T-helper 17 cell (primary cell): ENCODE measurements around the gene PPP1R9A. TPM values are rescaled to one million over a fixed set of nuclear protein-coding genes. Genes with fewer than 3 reads are reported as not detected.

Experiments used
- ATAC-seq: fragments of 150-1000 bp; cut with Tn5 transposase; 2 replicates; pipeline ENCODE4 v1.10.0; 2021; ENCODE audit warnings: mild to moderate bottlenecking, moderate library complexity
- DNase-seq, 3 donors: peaks; one replicate each; pipeline versions ENCODE4 v3.0.0 to v3.0.0-alpha.2; 2020 to 2021
- H3K9me3 ChIP-seq: one replicate; pipeline ENCODE4 v1.7.0; 2013; ENCODE audit warnings: low read length, mild to moderate bottlenecking; ENCODE audit not compliant: control insufficient read depth, poor library complexity, severe bottlenecking
- H3K27ac Mint-ChIP-seq: one replicate; pipeline ENCODE4 v1.8.0; 2022; ENCODE audit warnings: mild to moderate bottlenecking, moderate library complexity, mixed read lengths
- H3K27me3 Mint-ChIP-seq: one replicate; pipeline ENCODE4 v1.8.0; 2022; ENCODE audit warnings: mixed read lengths
- H3K36me3 Mint-ChIP-seq: one replicate; pipeline ENCODE4 v1.8.0; 2022; ENCODE audit warnings: low read depth, mixed read lengths
- H3K4me1 Mint-ChIP-seq: one replicate; pipeline ENCODE4 v1.8.0; 2022; ENCODE audit warnings: mild to moderate bottlenecking, mixed read lengths
- H3K4me3 Mint-ChIP-seq: one replicate; pipeline ENCODE4 v1.8.0; 2022; ENCODE audit warnings: mild to moderate bottlenecking, moderate library complexity, mixed read lengths
- total RNA-seq, 4 donors: library from RNA in 2 of 4; stranded (reverse) in 2 of 4; gene quantifications; one replicate each; pipeline ENCODE4 v1.2.3 and lab custom pipeline; 2022 to 2026

Gene PPP1R9A
- total RNA-seq, 2 donors from 2014 or later, result 0.02 to 0.08 TPM

- H3K9me3 ChIP-seq, result no peaks in the 10 kb centered on the region
- no peak for DNase-seq
- Mint-ChIP-seq H3K4me3 (no peak overlapping the region), H3K27me3 (peaks cover 6% of the 10 kb centered on the region), H3K36me3 (no peaks in the 10 kb centered on the region), H3K27ac (no peak overlapping the region), H3K4me1 (no peaks in the 10 kb centered on the region)
- ATAC-seq, result no peak
Observed at GRCh38 chr7:95199779-95200558, 292.6 kb downstream of the PPP1R9A start.

GRCh38 chr7:95200741-95201140 lies 293.3 kb downstream of the PPP1R9A start:
- Mint-ChIP-seq H3K4me1 (peaks cover 2% of the 10 kb centered on the region), H3K36me3 (no peaks in the 10 kb centered on the region), H3K4me3 (no peak overlapping the region), H3K27ac (no peak overlapping the region), H3K27me3 (peaks cover 9% of the 10 kb centered on the region)
- H3K9me3 ChIP-seq, result no peaks in the 10 kb centered on the region
- ATAC-seq, result no peak
- no peak for DNase-seq

- H3K4me1 Mint-ChIP-seq, result peaks cover 3% of the 10 kb centered on the region
- no peak for DNase-seq
Observed at GRCh38 chr7:95201727-95202126, 294.3 kb downstream of the PPP1R9A start.

GRCh38 chr7:95204618-95205017 lies 297.2 kb downstream of the PPP1R9A start:
- no peak overlapping the region for H3K27ac Mint-ChIP-seq
- DNase-seq (no peak), ATAC-seq (no peak)
- no peaks in the 10 kb centered on the region for H3K36me3 Mint-ChIP-seq
- peaks cover 3% of the 10 kb centered on the region for H3K4me1 Mint-ChIP-seq
- H3K27me3 Mint-ChIP-seq, result peaks cover 6% of the 10 kb centered on the region
- H3K4me3 Mint-ChIP-seq, result no peak overlapping the region
- H3K9me3 ChIP-seq, result no peaks in the 10 kb centered on the region

More at GRCh38 chr7:95201727-95202126, 294.3 kb downstream of the PPP1R9A start:
- no peak overlapping the region for H3K27ac Mint-ChIP-seq
- peaks cover 12% of the 10 kb centered on the region for H3K27me3 Mint-ChIP-seq
- no peaks in the 10 kb centered on the region for H3K9me3 ChIP-seq
- no peak for ATAC-seq
- H3K36me3 Mint-ChIP-seq, result no peaks in the 10 kb centered on the region
- H3K4me3 Mint-ChIP-seq, result no peak overlapping the region

GRCh38 chr7:95205665-95206225 lies 298.4 kb downstream of the PPP1R9A start:
- no peak overlapping the region for H3K4me3 Mint-ChIP-seq
- H3K36me3 Mint-ChIP-seq, result no peaks in the 10 kb centered on the region
- H3K27me3 Mint-ChIP-seq, result peaks cover 6% of the 10 kb centered on the region
- DNase-seq, result no peak
- peaks cover 3% of the 10 kb centered on the region for H3K4me1 Mint-ChIP-seq
- H3K9me3 ChIP-seq, result no peaks in the 10 kb centered on the region
- no peak overlapping the region for H3K27ac Mint-ChIP-seq
- ATAC-seq, result no peak

DNA sequence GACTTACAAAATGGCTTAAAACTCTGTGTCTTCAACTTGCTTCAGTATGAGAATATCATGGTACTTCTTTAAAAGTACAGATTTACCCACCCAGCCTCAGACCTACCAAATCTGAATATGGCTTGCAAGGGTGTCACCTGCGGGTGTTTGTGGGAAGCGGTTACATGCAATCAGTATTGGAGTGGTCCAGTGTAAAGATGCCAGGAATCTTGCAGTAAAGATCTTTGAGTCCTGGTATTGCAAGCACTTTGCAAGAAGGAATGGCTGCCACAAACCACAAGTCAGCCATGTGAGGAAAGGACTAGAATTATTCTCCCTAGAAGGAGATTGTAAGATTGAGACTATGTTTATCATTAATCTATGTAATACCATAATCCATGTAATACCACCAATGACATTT lies 301.9 kb downstream of the PPP1R9A start:
- no peaks in the 10 kb centered on the region for H3K9me3 ChIP-seq
- H3K27me3 Mint-ChIP-seq, result peaks cover 6% of the 10 kb centered on the region
- H3K36me3 Mint-ChIP-seq, result no peaks in the 10 kb centered on the region
- H3K4me3 Mint-ChIP-seq, result no peak overlapping the region
- H3K4me1 Mint-ChIP-seq, result peaks cover 3% of the 10 kb centered on the region
- no peak overlapping the region for H3K27ac Mint-ChIP-seq
- DNase-seq (no peak), ATAC-seq (no peak)

- DNase-seq, result no peak
- peaks cover 3% of the 10 kb centered on the region for H3K4me1 Mint-ChIP-seq
- peaks cover 6% of the 10 kb centered on the region for H3K27me3 Mint-ChIP-seq
- no peak overlapping the region for H3K4me3 Mint-ChIP-seq
- H3K36me3 Mint-ChIP-seq, result no peaks in the 10 kb centered on the region
- ATAC-seq, result no peak
- no peak overlapping the region for H3K27ac Mint-ChIP-seq
- H3K9me3 ChIP-seq, result no peaks in the 10 kb centered on the region
Observed at GRCh38 chr7:95209788-95210187, 302.4 kb downstream of the PPP1R9A start.

DNA sequence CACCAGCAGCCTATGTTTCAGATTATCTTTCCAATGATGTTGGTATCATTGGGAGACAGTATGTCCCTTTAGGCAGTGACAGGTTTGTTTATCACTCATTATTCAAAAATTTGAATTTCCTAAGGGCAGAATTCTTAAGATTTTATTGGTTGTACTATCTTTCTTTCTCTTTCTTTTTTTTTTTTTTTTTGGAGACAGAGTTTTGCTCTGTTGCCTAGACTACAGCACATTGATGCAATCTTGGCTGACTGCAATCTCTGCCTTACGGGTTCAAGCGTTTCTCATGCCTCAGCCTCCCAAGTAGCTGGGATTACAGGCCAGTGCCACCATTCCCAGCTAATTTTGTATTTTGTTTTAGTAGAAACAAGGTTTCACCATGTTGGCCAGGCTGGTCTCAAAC lies 305.8 kb downstream of the PPP1R9A start:
- H3K36me3 Mint-ChIP-seq, result no peaks in the 10 kb centered on the region
- no peak overlapping the region for H3K27ac Mint-ChIP-seq
- H3K9me3 ChIP-seq, result no peaks in the 10 kb centered on the region
- ATAC-seq (no peak), DNase-seq (no peak)
- H3K4me3 Mint-ChIP-seq, result no peak overlapping the region
- no peaks in the 10 kb centered on the region for H3K4me1 Mint-ChIP-seq
- no peaks in the 10 kb centered on the region for H3K27me3 Mint-ChIP-seq

DNA sequence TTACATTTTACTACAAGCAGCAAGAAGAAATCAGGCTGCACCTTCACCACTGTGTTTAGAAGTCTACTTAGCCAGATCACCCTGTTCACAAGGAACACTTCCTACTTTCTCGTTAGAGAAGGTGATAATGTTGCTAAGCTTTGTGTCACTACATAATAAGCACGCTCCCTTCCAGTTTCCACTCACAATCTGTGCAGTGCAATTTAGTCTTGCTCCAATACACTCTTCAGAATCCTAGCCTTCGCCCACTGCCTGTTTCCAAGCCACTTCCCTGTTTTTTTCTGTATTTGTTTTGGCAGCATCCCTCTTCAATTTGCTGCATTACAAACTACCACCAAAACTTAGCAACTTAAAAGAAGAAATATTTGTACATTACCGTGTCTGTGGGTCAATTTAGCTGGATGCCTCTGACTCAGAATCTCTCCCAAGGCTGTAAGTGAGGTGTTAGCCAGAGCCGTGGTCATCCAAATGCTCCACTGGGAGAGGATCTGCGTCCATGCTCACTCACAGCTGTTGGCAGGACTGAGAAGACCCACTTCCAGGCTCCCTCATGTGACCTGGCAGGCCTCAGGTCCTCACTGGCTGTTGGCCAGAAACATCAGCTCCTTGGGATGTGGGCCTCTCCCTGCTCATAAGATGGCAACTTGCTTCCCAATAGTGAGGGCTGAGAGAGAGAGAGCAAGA lies 306.6 kb downstream of the PPP1R9A start:
- ATAC-seq, result no peak
- H3K36me3 Mint-ChIP-seq, result no peaks in the 10 kb centered on the region
- no peak overlapping the region for H3K4me3 Mint-ChIP-seq
- H3K9me3 ChIP-seq, result no peaks in the 10 kb centered on the region
- H3K4me1 Mint-ChIP-seq, result no peaks in the 10 kb centered on the region
- no peak overlapping the region for H3K27ac Mint-ChIP-seq
- DNase-seq, result no peak
- H3K27me3 Mint-ChIP-seq, result no peaks in the 10 kb centered on the region

- no peak for ATAC-seq
- H3K4me1 Mint-ChIP-seq, result no peaks in the 10 kb centered on the region
- no peak overlapping the region for H3K27ac Mint-ChIP-seq
- H3K4me3 Mint-ChIP-seq, result peak overlapping the region; percentile 19
- H3K9me3 ChIP-seq, result no peaks in the 10 kb centered on the region
- DNase-seq, result no peak
- no peaks in the 10 kb centered on the region for H3K36me3 Mint-ChIP-seq
- H3K27me3 Mint-ChIP-seq, result peaks cover 5% of the 10 kb centered on the region
Observed at GRCh38 chr7:95219721-95220120, 312.3 kb downstream of the PPP1R9A start.

DNA sequence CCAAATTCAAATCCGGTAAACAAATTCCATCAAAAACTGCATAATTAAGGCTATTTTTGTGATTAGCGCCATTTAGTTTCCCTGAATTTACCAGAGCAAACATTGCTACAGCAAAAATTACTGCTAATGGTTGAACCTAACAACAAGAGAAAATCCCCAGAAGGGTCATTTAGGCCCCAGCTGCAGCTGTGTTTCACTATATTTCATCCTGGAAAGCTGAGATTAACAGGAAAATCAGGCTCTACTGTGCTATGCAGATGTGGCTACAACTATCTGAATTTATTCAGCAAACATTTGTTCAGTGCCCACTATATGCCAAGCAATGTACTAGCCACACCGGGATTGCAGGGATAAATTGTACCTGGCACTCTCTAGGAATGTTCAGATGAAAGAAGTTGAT lies 312.9 kb downstream of the PPP1R9A start:
- DNase-seq (no peak), ATAC-seq (no peak)
- H3K9me3 ChIP-seq, result no peaks in the 10 kb centered on the region
- no peak overlapping the region for H3K4me3 Mint-ChIP-seq
- no peaks in the 10 kb centered on the region for H3K4me1 Mint-ChIP-seq
- peaks cover 5% of the 10 kb centered on the region for H3K27me3 Mint-ChIP-seq
- H3K36me3 Mint-ChIP-seq, result no peaks in the 10 kb centered on the region
- no peak overlapping the region for H3K27ac Mint-ChIP-seq

- ATAC-seq (no peak), DNase-seq (no peak)
- H3K9me3 ChIP-seq, result no peaks in the 10 kb centered on the region
- Mint-ChIP-seq H3K27ac (no peak overlapping the region), H3K4me3 (no peak overlapping the region), H3K36me3 (no peaks in the 10 kb centered on the region), H3K27me3 (peaks cover 5% of the 10 kb centered on the region), H3K4me1 (no peaks in the 10 kb centered on the region)
Observed at GRCh38 chr7:95225301-95225700, 317.9 kb downstream of the PPP1R9A start.

DNA sequence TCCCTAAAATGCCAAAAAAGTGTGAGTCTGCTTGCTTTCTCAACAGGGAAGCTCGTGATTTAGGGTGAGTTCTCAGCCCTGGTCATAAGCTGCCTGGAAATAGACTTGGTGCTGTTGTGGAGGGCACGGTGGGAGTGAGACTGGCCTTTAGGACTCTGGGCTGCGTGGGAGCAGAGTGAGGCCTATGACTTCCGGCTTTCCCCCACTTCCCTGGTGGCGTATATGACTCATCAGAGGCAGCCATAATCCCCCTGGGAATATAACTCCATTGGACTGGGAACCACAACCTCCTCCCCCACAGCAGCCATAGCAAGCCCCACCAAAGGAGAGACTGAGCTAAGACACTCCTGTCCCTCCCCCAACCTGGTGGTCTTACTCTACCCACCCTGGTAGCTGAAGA lies 321.9 kb downstream of the PPP1R9A start:
- no peak for DNase-seq

More for the DNA sequence above, 321.9 kb downstream of the PPP1R9A start:
- Mint-ChIP-seq H3K27me3 (peaks cover 1% of the 10 kb centered on the region), H3K4me1 (no peaks in the 10 kb centered on the region), H3K4me3 (no peak overlapping the region), H3K36me3 (no peaks in the 10 kb centered on the region), H3K27ac (no peak overlapping the region)
- no peak for ATAC-seq
- no peaks in the 10 kb centered on the region for H3K9me3 ChIP-seq
